H1 (cell line): Measurements from ENCODE around the gene SERPINB8.

Experiments
- CEBPB ChIP-seq: IDR thresholded peaks from 2 replicates; pipeline ENCODE4 v1.6.1; 2012; ENCODE audit warnings: low read depth, low read length
- CTCF ChIP-seq, 3 experiments: IDR thresholded peaks; 1 replicate in 2 of 3; 2 replicates in 1 of 3; pipeline versions ENCODE4 v1.5.1 to v1.6.1; 2011; ENCODE audit warnings: low read length in 3 of 3, mild to moderate bottlenecking in 3 of 3, inconsistent platforms in 2 of 3, low read depth in 1 of 3, moderate library complexity in 1 of 3; ENCODE audit not compliant: insufficient read depth in 1 of 3; ENCODE audit errors: control extremely low read depth in 1 of 3
- EP300 ChIP-seq, 2 experiments: IDR thresholded peaks; 1 replicate in 1 of 2; 2 replicates in 1 of 2; pipeline ENCODE4 v1.6.1; 2011 to 2012; ENCODE audit warnings: low read depth in 2 of 2, low read length in 2 of 2, mild to moderate bottlenecking in 2 of 2, borderline replicate concordance in 1 of 2, inconsistent platforms in 1 of 2, moderate library complexity in 1 of 2
- EZH2 ChIP-seq: fragments of 200-600 bp; sonication (generic); IDR thresholded peaks from 2 replicates; pipeline ENCODE4 v1.7.1; 2012; ENCODE audit warnings: low read depth, mild to moderate bottlenecking, moderate library complexity, low read length, inconsistent platforms; ENCODE audit not compliant: severe bottlenecking
- JUN ChIP-seq: IDR thresholded peaks from 2 replicates; pipeline ENCODE4 v1.6.1; 2011; ENCODE audit warnings: low read depth, mild to moderate bottlenecking, improper control_type of control experiment, low read length
- NANOG ChIP-seq: IDR thresholded peaks from 2 replicates; pipeline ENCODE4 v1.6.1; 2011; ENCODE audit warnings: low read length, low read depth, mild to moderate bottlenecking, inconsistent platforms; ENCODE audit not compliant: insufficient read depth, poor library complexity, severe bottlenecking
- NRF1 ChIP-seq: IDR thresholded peaks from 2 replicates; pipeline ENCODE4 v1.6.1; 2011; ENCODE audit warnings: mild to moderate bottlenecking, low read depth, low read length, improper control_type of control experiment
- POLR2AphosphoS5 ChIP-seq: IDR thresholded peaks from 2 replicates; pipeline ENCODE4 v1.6.1; 2011; ENCODE audit warnings: low read depth, low read length
- USF2 ChIP-seq: IDR thresholded peaks from 2 replicates; pipeline ENCODE4 v1.6.1; 2011; ENCODE audit warnings: low read length, improper control_type of control experiment

GRCh38 chr18:63951302-63951705 lies 18.6 kb upstream of the SERPINB8 start:
- TF ChIP-seq CTCF (IDR thresholded peaks at IDR 0.05; ENCODE audit: control extremely low read depth in 1 of 3, insufficient read depth in 1 of 3, low read depth in 1 of 3, low read length in 3 of 3) (no peak), NANOG (no peak), NRF1 (no peak), POLR2AphosphoS5 (no peak), CEBPB (no peak), JUN (no peak), EZH2 (no peak), USF2 (no peak), EP300 (IDR thresholded peaks at IDR 0.05; ENCODE audit: borderline replicate concordance in 1 of 2, low read depth in 2 of 2, low read length in 2 of 2) (no peak)
